HT1080 (cell line): ENCODE results near the gene CNTRL. TPM values are rescaled to one million over a fixed set of nuclear protein-coding genes. Genes with fewer than 3 reads are reported as not detected.
"Not testable (repeated sequence)": the region's sequence is repeated elsewhere in the genome, so short reads cannot be mapped to it uniquely, and the experiment has no call there.

Experiments
- DNase-seq: peaks from one replicate; pipeline ENCODE4 v3.0.0-alpha.2; 2015; ENCODE audit warnings: low read depth
- total RNA-seq: library from RNA; depleted of rRNA; stranded (reverse); fragments of >200 nt; shearing (Covaris generic); gene quantifications from 2 replicates; pipeline ENCODE4 v1.2.3, GENCODE V29; 2014

CNTRL gene
- total RNA-seq, 1 experiment from 2014 or later, result 6.1 TPM

DNA sequence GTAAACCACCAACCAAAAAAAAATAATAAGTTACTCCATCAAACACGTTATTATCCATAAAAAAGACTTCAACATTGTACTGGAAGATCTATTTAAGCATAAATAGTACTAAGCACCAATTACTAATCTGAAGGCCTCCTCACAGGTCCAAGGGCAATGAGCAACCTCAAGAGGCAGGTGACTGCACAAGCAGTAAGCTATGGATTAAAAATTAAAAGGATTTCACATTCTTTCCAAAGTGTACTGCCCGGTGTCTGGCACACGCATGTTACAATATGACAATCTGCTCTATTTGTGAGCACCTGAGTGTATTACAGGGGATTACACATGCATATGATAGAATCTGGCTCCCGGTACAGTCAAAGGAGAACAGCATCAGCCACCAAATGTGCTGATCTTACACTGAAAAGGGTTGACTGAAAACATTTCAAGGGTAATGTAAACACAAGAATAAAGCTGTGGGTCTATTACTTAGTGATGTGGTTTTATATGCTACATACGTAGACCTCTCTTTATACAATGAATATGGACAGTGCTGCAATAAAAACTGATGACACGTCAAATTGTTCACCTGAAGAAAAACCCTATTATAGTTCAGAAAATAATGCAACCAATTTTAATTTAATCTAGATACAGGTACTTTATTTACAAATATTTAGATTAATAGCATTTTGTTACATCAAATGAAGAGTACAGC, 104.1 kb downstream of the CNTRL start:
- DNase-seq, result no peak

DNA sequence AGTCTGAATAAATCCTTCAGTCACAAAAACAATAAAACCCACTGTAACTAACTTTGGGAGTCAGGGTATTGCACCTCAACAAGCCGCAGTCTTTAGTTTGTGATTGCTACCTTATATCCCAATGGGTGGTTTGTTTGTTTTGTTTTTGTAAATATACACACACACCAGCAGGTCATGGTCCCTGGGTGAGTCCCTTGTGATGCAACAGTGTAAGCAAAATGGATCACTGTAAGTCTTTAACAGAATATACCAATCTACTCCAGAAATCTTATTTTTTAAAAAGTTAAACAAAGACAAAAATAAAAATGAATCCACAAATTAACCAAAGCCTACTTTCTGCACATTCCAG, 104.6 kb downstream of the CNTRL start:
- DNase-seq, result not testable (repeated sequence)

DNA sequence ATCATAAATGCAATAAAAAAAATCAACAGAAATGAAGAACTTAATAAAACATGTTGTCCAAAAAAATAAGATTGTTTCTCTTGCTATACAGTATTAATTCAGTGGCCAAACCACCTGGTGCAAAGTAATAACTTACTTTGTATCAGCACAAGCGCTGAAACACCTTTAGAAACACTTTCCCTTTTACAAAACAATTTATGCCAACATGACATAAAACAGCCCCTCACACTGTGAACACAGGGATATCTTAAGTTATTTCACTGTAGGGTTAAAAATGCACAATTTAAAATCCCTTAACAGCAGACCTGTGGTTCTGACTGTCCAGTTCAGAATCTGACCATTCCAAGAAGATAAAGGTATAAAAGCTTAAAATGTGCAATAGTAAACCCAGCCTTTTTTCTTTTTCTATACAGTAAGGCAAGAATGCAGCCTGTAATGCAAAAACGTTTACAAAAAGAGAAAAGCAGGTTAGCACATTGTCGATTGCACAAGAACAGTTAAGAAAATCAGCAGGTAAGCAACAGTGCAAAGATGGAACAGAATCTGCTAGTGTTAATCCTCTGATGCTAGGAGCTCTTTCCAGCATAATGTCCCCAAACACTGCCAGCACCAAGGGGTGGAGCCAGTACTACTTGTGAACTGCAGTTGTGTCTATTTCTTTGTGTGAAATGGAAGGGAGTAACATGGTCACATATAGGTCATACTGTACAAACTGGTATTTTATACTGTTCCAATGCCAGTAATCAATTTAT, 105.4 kb downstream of the CNTRL start:
- DNase-seq, result no peak

DNA sequence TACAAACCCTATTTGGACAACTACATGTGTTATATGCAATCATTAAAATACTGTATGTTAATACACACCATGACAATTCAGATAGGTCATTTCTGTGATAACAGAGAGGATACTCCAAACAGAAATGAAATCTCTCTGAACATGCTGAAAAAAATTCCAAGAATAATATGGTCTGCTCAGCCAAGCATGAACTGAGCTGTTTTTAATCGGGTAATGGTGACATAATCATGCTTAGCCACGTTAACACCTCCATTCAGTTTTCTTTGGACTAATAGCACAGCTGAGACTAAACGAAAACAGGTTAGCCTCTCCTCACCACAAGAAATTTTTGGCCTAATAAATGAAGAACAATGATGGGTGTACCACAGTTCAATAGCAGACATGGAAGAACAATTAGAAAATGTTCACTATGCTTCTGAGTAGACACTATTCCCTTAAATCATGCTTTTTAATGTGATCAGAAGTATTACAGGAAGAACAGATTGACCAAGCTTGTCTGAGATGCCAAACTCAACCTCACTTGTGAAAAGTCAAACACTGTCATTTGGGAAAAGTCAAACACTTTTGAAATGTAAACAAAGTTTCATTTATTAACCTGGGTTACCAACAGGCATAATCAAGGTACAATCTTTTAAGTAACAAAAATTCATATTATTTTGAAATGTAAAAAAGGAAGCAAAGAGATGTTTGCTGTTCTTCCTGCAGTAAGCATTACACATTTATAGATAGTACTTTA, 107.5 kb downstream of the CNTRL start:
- no peak for DNase-seq

DNA sequence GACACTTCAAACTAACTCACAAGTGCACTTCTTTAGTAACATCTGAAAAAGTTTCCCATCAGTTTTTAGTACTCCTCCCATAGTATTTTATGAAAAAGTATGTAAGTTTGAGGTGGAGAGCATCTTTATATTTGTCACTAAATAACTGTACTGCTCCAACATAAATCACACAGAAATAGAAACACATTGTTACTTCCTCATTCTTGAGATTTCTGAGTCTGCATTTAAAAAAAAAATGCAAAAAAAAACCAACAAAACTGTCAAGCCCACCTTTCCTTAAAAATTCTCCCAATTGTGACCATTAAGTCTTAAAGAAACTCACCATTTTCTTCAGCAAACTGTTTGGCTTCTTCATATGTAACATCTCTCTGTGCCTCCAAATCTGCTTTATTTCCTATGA, 108.2 kb downstream of the CNTRL start:
- no peak for DNase-seq

DNA sequence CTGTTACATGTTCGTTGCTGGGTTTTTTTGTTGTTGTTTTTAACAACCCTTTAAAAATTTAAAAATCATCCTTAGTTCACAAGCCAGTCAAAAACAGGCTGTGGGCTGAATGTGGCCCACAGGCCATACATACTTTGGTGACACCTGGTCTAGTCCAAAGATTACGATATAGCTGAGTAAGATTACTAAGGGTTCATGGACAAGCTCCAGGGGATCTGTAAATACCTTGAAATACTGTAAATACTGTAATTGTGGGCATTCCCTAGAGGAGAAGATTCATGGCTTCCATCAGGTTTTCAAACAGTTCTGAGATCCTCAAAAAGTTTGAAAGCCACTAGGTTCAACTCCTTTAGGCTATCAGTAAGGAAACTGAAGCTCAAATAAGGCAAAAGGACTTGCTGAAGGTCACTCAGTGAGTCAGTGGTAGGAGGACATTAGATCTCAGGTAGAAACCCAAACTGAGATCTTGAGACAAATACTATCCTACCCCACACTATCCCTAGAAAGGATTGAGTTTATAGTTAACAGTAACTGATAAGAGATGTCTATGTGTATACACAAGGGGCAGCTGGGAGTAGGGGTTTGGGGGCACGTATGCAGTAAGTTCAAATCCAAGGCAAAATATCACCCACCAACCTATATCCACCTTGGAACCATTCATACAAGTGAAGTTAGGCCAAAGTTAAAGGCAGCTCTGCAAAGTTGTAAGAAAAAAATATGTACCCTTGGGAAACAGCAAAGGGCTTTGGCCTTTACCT, 109.1 kb downstream of the CNTRL start:
- no peak for DNase-seq

DNA sequence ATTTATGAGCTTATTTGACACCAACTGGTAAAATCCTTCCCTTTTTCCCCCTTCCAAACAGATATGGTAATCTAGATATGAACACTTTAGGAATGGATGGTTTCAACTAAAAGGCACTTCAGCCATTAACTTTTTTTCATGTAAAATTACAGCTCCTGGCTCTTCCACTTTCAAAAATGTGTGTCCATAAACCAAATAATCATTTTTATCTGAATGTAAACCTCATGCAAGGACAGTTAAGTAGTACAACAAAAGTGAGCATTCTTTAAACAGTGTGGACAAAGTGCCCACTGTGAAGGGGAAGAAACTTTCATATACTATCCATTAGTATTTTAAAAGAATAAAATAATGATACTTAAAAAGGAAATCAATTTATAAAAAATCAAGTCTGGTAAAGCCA, 109.7 kb downstream of the CNTRL start:
- no peak for DNase-seq

DNA sequence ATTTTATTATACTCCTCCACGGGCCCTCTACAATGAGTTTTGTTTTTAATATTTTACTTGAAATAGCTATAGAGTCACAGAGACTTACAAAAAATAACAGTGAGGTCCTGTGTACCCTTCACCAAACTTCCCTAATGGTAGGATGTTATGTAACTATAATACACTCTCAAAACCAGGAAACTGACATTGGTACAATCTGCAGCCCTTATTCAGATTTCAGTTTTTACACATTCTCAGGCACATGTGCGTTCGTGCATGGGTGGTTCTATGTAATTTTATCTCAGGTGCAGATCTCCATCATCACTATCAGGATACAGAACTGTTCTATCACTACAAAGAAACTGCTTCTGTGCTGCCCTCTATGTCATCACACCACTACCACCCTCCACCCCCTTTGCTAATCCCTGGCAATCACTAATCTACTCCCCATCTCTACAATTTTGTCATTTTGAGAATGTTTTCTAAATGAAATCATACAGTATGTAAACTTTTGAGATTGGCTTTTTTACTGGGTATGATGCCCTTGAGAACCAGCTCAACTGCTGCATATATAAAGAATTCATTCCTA, 110.5 kb downstream of the CNTRL start:
- DNase-seq, result no peak

DNA sequence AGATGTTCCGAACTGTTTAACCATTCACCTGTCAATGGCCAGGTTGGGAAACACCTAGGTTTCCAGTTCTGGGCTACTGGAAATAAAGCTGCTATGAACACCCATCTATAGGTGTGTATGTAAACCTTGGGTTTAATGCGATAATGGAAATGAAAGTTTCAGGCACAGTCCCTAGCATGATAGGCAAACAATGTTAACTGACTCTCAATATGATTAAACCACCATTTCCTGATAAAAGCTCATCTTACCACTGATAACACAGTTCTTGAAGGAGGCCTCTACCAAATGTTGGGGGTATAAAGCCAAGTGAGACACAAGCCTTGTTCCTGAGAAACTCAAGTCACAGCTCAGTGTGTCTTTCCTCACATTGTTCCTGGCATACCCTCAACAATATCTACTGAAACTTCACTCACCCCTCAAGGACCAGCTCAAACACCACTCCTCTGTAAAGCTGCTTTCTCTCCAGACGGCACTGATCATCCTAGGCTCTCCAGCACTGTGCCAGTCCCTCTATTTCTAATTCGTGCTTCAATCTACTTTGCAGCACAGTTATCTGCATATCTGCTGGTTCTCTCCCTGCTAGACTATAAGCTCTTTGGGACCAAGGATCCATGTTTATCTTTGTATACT, 111.1 kb downstream of the CNTRL start:
- DNase-seq, result no peak

DNA sequence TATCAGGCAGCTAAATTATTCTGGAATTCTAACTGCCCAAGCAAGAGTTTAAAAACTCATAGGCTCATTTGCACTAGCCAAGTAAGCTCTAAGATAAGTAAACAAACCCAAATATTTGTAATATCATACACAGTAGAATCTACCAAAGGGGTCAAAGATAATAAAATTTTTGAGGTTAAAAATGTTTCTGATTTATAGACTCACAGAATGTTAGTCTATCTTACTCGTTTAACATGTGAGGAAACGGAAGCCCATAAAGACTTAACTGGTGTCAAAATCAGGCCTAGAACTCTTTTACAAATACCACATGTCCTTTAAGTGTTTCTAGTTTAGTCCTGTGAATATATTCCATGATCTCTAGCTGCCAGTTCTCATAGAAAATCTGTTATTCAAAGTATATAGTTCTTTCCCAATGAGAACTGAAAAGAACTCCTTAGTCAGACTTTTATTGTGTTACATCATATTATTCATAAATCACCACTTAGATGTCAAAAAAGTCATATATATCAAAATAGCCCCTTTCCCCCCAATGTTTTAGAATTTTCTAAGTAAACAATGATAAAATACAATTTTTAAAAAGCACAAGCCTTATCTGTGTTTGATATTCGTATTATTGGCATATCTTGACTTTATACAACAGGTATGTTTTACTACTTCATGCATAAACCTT, 113.0 kb downstream of the CNTRL start:
- DNase-seq, result no peak

DNA sequence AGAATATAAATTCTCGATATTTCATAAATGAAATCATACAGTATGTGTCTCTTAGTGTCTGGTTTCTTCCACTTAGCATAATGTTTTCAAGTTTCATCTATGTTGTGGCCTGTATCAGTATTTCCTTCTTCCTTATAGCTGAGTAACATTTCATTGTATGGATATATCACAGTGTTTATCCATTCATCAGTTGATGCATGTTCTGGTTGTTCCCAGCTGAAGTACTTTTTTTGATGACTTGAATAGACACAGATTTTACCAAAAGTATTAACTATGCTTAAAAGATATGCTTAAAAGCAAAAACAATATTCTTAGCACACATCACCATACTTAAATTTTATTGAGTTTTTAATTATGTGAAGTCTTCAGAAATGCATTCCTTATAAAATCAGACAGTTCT, 114.3 kb downstream of the CNTRL start:
- no peak for DNase-seq

DNA sequence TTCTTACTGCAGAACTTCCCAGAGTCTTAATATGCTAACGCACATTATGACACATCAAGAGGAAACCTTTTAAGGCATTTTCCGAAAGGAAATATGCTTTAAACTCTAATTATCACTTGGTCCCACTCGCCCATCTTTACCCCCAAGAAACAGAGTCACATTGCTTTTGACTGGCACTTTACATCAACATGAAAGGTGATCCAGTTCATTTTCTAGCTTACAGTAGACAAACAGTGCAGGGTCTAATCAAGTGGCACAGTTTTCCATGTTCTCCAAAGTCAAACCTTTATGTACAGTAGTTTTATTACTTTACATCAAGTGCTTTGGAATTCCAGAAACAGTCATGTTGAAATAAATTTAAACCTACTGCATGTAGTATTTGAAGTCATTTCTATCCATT, 114.9 kb downstream of the CNTRL start:
- DNase-seq, result no peak

DNA sequence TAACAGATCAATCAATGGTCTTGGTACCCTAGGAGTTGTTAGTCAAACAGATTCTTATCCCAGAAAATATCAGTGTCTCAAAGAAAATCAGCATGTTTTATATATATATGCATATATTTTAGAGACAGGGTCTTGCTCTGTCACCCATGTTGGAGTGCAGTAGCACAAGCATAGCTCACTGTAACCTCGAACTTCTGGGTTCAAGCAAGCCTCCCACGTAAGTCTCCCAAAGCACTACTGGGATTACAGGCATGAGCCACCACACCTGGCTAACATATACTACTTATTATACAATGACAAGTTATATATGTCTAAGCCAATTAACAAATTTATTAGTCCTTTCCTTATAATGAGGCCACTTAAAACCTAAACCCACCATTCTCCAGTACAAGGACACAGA, 116.5 kb downstream of the CNTRL start:
- no peak for DNase-seq

DNA sequence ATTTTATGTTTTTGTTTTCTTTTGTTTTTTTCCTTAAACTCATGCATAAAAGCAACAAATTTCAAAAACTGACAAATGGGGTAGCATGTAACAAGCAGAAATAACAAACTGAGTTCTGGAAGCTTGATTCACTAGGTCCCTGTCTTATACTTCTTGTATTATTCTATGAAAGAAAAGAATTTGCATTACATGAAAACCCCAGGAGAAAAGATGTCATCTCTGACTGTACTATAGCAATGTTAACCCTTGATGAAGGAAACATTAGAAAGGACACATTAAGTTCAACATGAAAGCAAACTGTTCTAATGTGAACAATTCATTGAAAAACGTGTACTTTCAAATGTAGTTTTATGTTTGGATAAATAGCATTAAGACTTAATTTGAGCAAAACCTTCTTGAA, 117.8 kb downstream of the CNTRL start:
- DNase-seq, result no peak

DNA sequence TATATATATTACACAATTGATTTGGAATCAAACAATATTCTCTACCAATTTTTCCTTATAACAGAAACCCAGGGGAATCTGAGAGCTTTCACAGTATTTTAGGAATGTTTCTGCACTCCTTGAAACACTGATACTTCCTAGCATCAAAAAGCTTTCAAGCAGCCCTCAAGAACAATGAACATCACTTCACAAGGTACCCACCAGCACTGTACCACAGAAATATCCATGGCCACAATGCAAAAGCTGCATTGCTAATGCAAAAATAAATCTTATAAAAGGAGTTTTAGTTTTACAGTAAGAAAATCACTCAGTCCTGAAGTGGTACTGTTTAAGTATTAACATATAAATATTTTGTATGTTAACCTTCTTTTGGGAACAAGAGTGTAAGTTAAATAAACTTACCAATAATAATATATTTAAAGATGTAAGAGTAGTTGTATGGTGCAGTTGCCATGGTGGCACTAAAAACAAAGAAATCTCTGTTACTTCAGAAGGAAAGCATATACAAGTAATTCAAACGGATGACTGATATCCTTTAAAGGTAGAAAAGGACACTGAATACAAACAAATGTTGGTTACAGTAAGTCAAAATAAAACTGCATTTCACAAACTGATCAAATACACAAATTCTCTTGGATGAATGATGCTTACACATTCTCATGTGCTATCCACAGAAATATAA, 118.3 kb downstream of the CNTRL start:
- DNase-seq, result no peak

DNA sequence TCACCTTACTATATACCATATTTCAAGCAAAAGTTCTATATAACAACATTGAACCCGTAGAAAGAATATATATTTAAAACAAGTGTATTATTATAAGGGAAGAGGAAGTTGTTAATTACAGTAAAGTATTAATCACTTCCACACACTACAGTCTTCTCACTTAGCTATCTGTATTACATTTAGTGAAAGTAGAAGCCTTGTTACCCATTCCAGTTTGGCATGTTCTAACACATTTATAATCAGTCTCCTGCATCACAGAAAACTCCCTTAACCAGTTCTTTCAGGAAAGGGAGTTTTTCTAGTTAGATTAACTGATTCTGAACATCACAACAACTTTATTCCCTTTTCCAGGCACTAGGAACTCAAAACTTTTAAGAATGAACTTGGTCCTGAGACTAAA, 120.0 kb downstream of the CNTRL start:
- no peak for DNase-seq

DNA sequence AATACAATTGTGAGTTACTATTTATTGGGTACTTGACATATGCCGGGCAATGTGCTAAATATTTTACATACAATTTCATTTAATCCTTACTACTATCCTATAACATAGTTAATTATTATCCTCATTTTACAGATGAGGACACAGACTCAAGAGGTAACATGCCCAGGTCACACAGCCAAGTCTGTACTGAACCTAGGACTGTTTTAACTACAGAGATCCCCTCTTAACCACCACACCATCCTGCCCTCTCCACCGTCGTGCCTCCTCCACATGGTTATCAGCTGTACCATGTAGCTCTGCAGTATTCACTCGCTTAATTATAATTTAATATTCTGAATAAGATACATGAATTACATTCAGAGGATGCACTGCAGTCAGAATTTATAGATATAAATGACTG, 121.6 kb downstream of the CNTRL start:
- no peak for DNase-seq

DNA sequence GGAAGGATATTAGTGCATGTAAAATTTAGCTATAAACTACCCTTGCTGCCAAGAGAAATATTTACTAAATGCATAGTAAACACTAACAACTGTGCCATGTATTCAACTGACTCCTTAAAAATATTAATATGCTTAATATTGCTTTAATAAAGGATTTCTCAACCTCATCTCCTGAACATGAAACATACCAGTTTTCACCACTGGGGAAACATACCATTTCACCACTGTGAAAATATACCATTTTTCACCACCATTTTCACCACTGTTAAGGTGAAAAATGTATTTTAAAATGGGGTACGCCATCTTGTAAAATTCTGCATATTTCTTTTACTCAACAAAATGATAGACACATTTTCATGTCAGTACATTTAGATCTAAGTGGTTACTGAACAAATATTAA, 122.4 kb downstream of the CNTRL start:
- DNase-seq, result no peak

DNA sequence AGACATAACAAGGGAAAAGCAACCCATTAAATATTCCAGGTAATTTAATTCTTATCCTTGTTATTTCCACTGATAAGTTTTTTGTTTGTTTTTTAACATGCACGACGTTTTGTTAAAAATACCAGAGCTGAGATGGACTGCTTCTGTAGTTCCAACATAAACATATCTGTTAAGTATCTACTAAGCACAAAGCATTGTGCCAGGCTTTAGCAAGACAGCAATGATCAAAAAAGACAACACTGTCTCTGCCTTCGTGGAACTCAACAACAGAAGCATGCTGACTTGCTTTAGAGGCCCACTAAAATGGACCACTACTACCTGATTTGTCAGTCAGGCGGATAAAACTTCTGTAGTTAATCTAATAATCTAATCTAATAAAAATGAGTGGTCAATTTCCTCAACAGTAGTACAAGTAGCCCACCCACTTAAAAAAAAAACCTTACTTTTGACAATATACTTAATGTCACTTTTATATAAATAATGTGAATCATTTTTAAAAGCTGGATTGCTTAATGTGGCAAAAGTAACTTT, 123.8 kb downstream of the CNTRL start:
- DNase-seq, result no peak

DNA sequence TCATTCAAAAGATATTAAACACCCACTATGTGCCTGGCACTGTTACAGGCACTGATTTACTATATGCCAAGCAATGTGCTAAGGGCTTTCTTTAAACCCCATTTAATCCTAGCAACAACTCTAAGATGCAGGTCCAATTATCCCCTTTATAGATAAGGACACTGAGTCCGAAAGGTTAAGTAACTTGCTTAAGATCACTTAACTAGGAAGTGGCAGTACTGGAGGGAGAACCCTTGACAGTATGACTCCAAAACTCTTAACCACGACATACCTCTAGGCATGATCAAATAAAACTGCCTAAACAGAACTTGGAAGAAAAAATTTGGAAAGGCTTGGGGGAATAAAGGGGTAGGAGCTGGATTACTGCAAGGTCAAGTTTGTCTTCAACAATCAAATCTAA, 125.2 kb downstream of the CNTRL start:
- no peak for DNase-seq
